Measurements from ENCODE around the gene MYO5C. TPM values are rescaled to one million over a fixed set of nuclear protein-coding genes. Genes with fewer than 3 reads are reported as not detected.

MYO5C gene
- total RNA-seq, 1 donor from 2014 or later: 16.9 TPM

DNA sequence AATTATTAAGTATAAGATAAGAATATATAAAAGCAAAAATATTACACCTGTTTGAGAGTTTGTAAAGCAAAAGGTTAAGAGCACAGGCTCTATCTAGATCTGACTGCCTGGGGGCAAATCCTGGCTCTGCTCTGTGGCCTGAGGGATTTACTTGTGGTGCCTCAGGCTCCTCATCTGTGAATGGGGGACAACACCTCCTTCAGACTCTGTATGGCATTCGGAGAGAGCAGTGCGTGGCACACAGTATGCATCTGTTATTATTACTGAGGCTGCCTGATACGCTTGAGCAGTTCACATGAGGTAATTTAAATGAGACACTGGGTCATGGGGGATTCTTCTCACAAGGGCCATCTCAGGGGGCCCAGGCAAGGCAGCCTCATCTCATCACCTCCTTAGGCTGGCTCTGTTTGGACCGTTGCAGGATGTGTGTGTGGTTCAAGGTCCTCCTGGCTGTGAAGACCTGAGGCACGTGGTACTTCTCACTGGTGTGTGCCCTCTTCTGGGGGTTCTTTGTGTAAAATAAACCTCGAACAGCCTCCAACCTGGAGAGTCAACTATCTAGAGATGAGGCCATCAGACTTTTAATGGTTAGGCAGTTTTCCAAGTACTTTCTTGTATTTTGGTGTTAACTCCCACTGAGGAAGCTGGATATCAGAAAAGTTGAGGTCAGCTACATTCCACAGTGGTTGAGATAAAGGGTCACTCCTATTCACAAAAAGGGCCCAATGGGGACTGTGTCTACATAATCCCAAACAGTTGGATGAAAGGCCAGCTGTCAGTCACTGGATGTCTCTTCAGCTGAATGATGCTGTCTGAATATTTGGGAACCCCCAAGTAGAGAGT, 113.4 kb downstream of the MYO5C start:
- TF ChIP-seq, protein P1, sequence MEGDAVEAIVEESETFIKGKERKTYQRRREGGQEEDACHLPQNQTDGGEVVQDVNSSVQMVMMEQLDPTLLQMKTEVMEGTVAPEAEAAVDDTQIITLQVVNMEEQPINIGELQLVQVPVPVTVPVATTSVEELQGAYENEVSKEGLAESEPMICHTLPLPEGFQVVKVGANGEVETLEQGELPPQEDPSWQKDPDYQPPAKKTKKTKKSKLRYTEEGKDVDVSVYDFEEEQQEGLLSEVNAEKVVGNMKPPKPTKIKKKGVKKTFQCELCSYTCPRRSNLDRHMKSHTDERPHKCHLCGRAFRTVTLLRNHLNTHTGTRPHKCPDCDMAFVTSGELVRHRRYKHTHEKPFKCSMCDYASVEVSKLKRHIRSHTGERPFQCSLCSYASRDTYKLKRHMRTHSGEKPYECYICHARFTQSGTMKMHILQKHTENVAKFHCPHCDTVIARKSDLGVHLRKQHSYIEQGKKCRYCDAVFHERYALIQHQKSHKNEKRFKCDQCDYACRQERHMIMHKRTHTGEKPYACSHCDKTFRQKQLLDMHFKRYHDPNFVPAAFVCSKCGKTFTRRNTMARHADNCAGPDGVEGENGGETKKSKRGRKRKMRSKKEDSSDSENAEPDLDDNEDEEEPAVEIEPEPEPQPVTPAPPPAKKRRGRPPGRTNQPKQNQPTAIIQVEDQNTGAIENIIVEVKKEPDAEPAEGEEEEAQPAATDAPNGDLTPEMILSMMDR (conservative IDR thresholded peaks at IDR 0.05; ENCODE audit: low read depth, low read length): no peak
- H3K4me3 ChIP-seq (ENCODE audit: low read depth, low read length): no peak overlapping the region
- no peak for DNase-seq (ENCODE audit: low read depth)

DNA sequence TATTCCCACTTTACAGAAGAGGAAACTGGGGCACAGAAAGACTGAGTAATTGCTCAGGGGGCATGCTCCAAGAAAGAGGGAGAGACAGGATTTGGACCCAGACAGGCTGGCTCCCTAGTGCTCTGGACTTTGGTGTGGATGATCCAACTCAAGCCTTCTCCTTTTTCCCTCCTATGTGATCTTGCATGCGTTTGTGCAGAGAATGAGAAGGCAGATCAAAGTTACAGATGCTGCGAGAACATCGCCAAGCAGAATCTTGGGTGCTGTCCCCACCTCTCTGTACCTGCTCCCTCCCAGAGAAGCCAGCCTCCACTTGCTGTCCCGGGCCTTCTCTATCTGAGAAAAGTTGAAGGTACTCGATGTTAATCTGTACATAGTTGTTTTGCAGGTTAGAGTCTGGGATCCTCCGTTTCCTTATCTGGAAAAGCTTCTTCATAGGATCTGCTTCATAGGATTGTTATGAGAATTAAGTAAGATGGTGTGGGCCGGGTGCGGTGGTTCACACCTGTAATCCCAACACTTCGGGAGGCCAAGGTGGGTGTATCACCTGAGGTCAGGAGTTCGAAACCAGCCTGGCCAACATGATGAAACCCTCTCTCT, 114.7 kb downstream of the MYO5C start:
- TF ChIP-seq, protein P1 (conservative IDR thresholded peaks at IDR 0.05; ENCODE audit: low read depth, low read length): no peak
- no peak for DNase-seq (ENCODE audit: low read depth)
- H3K4me3 ChIP-seq (ENCODE audit: low read depth, low read length): no peak overlapping the region

DNA sequence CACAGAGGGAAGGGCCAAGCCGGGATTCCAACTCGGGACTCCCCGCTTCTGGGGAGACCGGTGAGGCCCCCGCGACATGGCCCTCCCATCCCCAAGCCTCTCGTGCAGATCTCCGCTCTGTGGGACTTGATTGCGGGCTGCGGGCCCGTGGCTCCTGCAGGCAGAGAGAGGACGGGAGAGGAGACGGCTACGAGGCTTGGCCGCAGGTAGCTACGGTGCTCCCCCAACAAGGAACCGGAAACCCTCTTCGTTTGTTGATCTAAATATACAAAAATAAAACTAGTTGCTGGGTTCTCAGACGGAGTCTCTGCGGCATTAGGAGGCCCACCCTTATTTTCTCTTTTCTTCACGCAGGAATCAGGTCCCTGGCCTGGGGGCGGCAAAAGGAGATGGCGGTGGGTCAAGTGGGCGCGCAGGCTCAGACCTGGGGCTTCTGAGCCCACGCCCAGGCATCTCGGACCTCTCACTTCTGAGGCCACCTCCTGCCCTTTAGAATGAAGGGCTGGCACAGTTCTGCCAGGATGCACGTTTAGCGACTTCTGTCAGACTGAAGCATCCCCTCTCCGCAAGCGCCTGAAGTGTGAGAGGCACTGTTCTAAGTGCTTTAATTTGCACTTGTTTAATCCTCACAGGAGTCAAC, 115.3 kb downstream of the MYO5C start:
- H3K4me3 ChIP-seq (ENCODE audit: low read depth, low read length): peak overlapping the region; percentile 74
- no peak for DNase-seq (ENCODE audit: low read depth)
- TF ChIP-seq, protein P1 (conservative IDR thresholded peaks at IDR 0.05; ENCODE audit: low read depth, low read length): no peak

DNA sequence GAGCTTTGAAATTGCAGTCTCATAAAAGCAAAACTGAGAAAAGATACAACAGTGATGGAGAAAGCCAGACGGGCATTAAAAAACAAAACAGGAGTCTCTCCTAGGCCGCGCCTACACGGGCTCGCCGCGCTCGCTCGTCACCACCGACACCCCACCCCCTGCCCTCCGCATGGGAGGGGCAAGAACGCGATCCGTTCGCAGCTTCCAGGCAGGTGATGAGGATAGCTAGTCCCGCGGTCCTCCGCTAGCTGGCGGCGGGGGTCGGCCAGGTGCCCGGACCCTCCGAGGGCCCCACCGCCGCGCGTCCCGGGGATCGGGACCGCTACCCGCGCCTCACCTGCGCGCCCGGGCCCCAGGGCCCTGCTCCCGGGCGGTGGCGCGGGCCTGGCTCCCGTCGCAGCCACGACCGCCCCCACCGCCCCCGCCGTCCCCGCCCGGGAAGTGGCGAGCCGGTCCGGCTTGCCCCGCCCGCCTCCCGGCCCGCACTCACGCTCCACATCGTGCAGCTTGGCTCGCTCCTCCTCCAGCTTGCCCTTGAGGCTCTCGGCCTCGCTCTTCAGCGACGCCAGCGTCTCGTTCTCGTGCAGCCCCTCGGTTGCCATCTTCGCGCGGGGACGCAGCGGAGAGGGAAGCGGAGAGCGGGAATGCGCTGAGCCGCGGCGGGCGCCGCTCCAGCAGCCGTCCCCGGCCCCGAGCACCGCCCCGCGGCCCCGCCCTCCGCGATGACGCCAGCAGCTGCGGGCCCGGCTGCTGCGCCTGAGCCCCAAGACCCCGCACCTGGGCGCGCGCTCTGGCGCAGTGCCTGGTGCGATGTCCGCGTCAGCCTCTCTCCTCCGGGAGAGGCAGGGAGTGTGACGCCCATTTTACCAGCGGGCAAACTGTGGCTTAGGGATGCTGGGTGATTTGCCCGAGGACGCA, 116.1 kb downstream of the MYO5C start:
- DNase-seq (ENCODE audit: low read depth): no peak
- peak overlapping the region; percentile 74 for H3K4me3 ChIP-seq (ENCODE audit: low read depth, low read length)
- TF ChIP-seq, protein P1 (conservative IDR thresholded peaks at IDR 0.05; ENCODE audit: low read depth, low read length): no peak

DNA sequence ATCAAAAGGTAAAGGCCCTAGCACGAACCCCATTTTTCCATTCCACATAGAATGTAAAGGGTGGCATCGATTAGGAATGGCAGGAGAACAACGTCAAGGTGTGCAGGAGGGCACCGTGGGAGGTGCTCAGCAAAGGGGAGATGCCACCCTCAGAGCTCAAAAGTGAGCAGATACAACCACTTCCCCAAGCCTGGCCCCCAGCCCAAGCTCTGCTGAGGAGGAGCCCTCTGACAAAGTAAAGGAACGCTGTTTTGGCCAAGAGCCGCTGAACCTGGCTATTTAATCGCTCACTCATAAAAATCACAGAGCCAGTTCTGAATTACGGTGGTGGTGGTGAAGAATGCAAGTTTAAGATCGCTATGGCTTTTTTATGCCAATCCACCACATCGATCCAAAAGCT, 116.8 kb downstream of the MYO5C start:
- no peak for DNase-seq (ENCODE audit: low read depth)
- peak overlapping the region; percentile 74 for H3K4me3 ChIP-seq (ENCODE audit: low read depth, low read length)
- TF ChIP-seq, protein P1 (conservative IDR thresholded peaks at IDR 0.05; ENCODE audit: low read depth, low read length): no peak

DNA sequence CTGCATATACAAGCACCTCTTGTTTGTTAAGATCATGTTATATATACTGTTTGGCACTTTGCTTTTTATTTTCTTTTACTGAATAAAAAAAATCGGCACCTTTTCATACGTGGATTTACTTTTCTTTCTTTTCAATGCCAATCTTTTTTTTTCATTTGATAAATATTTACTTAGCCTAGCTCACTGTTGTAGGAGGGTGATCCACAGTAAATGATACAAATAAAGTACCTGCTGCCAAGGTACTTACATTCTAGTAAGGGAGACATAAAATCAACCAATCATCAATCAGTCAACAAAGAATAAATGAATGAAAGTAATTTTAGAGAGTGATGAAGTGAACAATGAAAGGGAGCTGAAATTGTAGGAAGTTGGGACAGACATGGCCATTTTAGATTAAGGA, 122.7 kb downstream of the MYO5C start:
- DNase-seq (ENCODE audit: low read depth): no peak
- no peak overlapping the region for H3K4me3 ChIP-seq (ENCODE audit: low read depth, low read length)
- TF ChIP-seq, protein P1 (conservative IDR thresholded peaks at IDR 0.05; ENCODE audit: low read depth, low read length): no peak
